ENCODE results near the gene DDX56. TPM values are rescaled to one million over a fixed set of nuclear protein-coding genes. Genes with fewer than 3 reads are reported as not detected.

DDX56 gene
- total and polyA plus RNA-seq, 2 of the 13 experiments (the other 11 are each of a cell fraction or from before 2014, with no cell fraction given) = 82.6 to 120 TPM

GRCh38 chr7:44621750-44622103 lies 48.0 kb upstream of the DDX56 start:
- POLR2A ChIA-PET = interaction anchor here (1.5 kb wide), 1 partner anchor 16 kb away, joined by 11 read pairs; the partner anchor contains the start of gene OGDH
- no peak for TF ChIP-seq ATRX (CRISPR knock-in tag; IDR thresholded peaks at IDR 0.05; ENCODE audit: borderline replicate concordance)
- no peak for TF ChIP-seq ZNF784 (CRISPR knock-in tag; IDR thresholded peaks at IDR 0.05; ENCODE audit: borderline replicate concordance)
- no peak for TF ChIP-seq ZBTB42 (CRISPR knock-in tag; IDR thresholded peaks at IDR 0.05)
- TF ChIP-seq ZFP82 (CRISPR knock-in tag; IDR thresholded peaks at IDR 0.05; ENCODE audit: borderline replicate concordance) = no peak
- no peak for TF ChIP-seq ZNF547 (CRISPR knock-in tag; IDR thresholded peaks at IDR 0.05)
- no peak for TF ChIP-seq KLF9 (CRISPR knock-in tag; IDR thresholded peaks at IDR 0.05; ENCODE audit: low read depth)
- TF ChIP-seq CC2D1A (CRISPR knock-in tag; IDR thresholded peaks at IDR 0.05) = no peak
- TF ChIP-seq ZNF441 (CRISPR knock-in tag; IDR thresholded peaks at IDR 0.05; ENCODE audit: borderline replicate concordance) = no peak
- TF ChIP-seq HCFC1 (IDR thresholded peaks at IDR 0.05; ENCODE audit: low read depth, low read length) = no peak
- TF ChIP-seq, protein P1, sequence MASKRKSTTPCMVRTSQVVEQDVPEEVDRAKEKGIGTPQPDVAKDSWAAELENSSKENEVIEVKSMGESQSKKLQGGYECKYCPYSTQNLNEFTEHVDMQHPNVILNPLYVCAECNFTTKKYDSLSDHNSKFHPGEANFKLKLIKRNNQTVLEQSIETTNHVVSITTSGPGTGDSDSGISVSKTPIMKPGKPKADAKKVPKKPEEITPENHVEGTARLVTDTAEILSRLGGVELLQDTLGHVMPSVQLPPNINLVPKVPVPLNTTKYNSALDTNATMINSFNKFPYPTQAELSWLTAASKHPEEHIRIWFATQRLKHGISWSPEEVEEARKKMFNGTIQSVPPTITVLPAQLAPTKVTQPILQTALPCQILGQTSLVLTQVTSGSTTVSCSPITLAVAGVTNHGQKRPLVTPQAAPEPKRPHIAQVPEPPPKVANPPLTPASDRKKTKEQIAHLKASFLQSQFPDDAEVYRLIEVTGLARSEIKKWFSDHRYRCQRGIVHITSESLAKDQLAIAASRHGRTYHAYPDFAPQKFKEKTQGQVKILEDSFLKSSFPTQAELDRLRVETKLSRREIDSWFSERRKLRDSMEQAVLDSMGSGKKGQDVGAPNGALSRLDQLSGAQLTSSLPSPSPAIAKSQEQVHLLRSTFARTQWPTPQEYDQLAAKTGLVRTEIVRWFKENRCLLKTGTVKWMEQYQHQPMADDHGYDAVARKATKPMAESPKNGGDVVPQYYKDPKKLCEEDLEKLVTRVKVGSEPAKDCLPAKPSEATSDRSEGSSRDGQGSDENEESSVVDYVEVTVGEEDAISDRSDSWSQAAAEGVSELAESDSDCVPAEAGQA (IDR thresholded peaks at IDR 0.05; ENCODE audit: low read depth) = no peak
- TF ChIP-seq, protein P1 (CRISPR knock-in tag; IDR thresholded peaks at IDR 0.05; ENCODE audit: borderline replicate concordance) = no peak
- no peak for TF ChIP-seq KDM5B (CRISPR knock-in tag; IDR thresholded peaks at IDR 0.05; ENCODE audit: borderline replicate concordance)
- no peak for TF ChIP-seq ZBTB38 (CRISPR knock-in tag; IDR thresholded peaks at IDR 0.05)
- TF ChIP-seq, protein P2, sequence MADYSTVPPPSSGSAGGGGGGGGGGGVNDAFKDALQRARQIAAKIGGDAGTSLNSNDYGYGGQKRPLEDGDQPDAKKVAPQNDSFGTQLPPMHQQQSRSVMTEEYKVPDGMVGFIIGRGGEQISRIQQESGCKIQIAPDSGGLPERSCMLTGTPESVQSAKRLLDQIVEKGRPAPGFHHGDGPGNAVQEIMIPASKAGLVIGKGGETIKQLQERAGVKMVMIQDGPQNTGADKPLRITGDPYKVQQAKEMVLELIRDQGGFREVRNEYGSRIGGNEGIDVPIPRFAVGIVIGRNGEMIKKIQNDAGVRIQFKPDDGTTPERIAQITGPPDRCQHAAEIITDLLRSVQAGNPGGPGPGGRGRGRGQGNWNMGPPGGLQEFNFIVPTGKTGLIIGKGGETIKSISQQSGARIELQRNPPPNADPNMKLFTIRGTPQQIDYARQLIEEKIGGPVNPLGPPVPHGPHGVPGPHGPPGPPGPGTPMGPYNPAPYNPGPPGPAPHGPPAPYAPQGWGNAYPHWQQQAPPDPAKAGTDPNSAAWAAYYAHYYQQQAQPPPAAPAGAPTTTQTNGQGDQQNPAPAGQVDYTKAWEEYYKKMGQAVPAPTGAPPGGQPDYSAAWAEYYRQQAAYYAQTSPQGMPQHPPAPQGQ (CRISPR knock-in tag; IDR thresholded peaks at IDR 0.05; ENCODE audit: borderline replicate concordance) = no peak
- TF ChIP-seq KLF11 (CRISPR knock-in tag; IDR thresholded peaks at IDR 0.05) = no peak
- TF ChIP-seq FOXO1 (CRISPR knock-in tag; IDR thresholded peaks at IDR 0.05) = no peak
- TF ChIP-seq ZNF841 (CRISPR knock-in tag; IDR thresholded peaks at IDR 0.05; ENCODE audit: borderline replicate concordance) = no peak

More at GRCh38 chr7:44621750-44622103, 48.0 kb upstream of the DDX56 start:
- Histone ChIP-seq H3K4me3 (replicated peaks in 1 of 3; ENCODE audit: insufficient read depth in 1 of 3, low read depth in 2 of 3, low read length in 3 of 3) (no peak overlapping the region), H4K20me1 (ENCODE audit: insufficient read depth, low read length) (no peaks in the 10 kb centered on the region; the same call in 1 of the 2 replicates), H3K27me3 (ENCODE audit: control insufficient read depth in 1 of 2, insufficient read depth in 2 of 2, low read length in 2 of 2) (no peaks in the 10 kb centered on the region), H3K9ac (ENCODE audit: insufficient read depth, low read depth, low read length) (no peak overlapping the region), H3K36me3 (replicated peaks in 1 of 2; ENCODE audit: control insufficient read depth in 1 of 2, insufficient read depth in 2 of 2, low read length in 2 of 2) (peaks cover 12 to 31% of the 10 kb centered on the region in 2 experiments; a peak in 4 of 5 replicates), H3K79me2 (ENCODE audit: insufficient read depth, low read length) (peaks cover 79% of the 10 kb centered on the region), H2AFZ (ENCODE audit: low read length) (no peak overlapping the region), H3K4me1 (ENCODE audit: insufficient read depth, low read length) (peaks cover 25% of the 10 kb centered on the region), H3K9me3 (ENCODE audit: low read length) (no peaks in the 10 kb centered on the region), H3K27ac (ENCODE audit: extremely low read length, insufficient read depth, low read length) (peak overlapping the region; percentile 74), H3K4me2 (ENCODE audit: low read depth, low read length) (no peak overlapping the region; the same call in 1 of the 2 replicates)
- in situ Hi-C loops (cut with HindIII; ENCODE audit: extremely low pct_ligation_motif_present, low pct_unique_long_range_greater_than_20kb) (no loop called here), intact Hi-C loops (cut with micrococcal nuclease; ENCODE audit: unreplicated experiment) (no loop called here)
- FAIRE-seq (no peak), DNase-seq (ENCODE audit: low spot score) (no peak), ATAC-seq (no peak)
- no TSS peak for BruUV-seq (replicated peaks)
- WGBS (ENCODE audit: low lambda C conversion rate) = 98% methylated on average over 5 of the region's 5 CpGs
- CTCF ChIA-PET (ENCODE audit: low intra/inter-chr PET ratio, low total read pairs) = no interaction called here

All from HepG2 (cell line).